Smooth muscle cell of the coronary artery (primary cell): ENCODE results near the gene HUWE1. TPM values are rescaled to one million over a fixed set of nuclear protein-coding genes. Genes with fewer than 3 reads are reported as not detected.

Experiments used
- total RNA-seq: library from RNA; depleted of rRNA; stranded (reverse); fragments of >200 nt; gene quantifications from 2 replicates; pipeline ENCODE4 v1.2.3, GENCODE V29; 2014; ENCODE audit warnings: low replicate concordance

HUWE1 gene, protein sequence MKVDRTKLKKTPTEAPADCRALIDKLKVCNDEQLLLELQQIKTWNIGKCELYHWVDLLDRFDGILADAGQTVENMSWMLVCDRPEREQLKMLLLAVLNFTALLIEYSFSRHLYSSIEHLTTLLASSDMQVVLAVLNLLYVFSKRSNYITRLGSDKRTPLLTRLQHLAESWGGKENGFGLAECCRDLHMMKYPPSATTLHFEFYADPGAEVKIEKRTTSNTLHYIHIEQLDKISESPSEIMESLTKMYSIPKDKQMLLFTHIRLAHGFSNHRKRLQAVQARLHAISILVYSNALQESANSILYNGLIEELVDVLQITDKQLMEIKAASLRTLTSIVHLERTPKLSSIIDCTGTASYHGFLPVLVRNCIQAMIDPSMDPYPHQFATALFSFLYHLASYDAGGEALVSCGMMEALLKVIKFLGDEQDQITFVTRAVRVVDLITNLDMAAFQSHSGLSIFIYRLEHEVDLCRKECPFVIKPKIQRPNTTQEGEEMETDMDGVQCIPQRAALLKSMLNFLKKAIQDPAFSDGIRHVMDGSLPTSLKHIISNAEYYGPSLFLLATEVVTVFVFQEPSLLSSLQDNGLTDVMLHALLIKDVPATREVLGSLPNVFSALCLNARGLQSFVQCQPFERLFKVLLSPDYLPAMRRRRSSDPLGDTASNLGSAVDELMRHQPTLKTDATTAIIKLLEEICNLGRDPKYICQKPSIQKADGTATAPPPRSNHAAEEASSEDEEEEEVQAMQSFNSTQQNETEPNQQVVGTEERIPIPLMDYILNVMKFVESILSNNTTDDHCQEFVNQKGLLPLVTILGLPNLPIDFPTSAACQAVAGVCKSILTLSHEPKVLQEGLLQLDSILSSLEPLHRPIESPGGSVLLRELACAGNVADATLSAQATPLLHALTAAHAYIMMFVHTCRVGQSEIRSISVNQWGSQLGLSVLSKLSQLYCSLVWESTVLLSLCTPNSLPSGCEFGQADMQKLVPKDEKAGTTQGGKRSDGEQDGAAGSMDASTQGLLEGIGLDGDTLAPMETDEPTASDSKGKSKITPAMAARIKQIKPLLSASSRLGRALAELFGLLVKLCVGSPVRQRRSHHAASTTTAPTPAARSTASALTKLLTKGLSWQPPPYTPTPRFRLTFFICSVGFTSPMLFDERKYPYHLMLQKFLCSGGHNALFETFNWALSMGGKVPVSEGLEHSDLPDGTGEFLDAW (N-terminal part only)
- 64.5 and 90.1 TPM in 2 replicates for total RNA-seq

GRCh38 chrX:53686151-53686885, at the start of gene HUWE1:
TSS of gene HUWE1 (minus strand) at chrX:53686719. CDS start at chrX:53654107, 32,612 bp downstream.

